ENCODE data around the gene C19orf81.

DNA sequence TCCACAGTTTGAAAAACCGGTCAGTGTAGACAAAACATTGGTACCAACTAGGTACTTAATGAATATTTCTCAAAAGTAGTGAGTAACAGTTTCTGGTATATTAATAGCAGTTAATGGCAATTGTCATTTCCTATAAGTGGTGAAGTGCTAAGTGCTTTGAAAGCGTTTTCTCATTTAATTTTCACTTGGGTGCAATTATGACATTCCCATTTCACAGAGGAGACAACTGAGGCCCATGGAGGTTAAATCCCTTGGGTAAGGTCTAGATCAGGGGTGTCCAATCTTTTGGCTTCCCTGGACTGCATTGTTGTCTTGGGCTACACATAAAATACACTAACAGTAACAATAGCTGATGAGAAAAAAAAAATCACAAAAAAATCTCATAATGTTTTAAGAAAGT is 8.9 kb upstream of the C19orf81 start:
- TF ChIP-seq MYC (IDR thresholded peaks at IDR 0.05; ENCODE audit: low read depth, low read length) (no peak), POLR2A (IDR thresholded peaks at IDR 0.05; ENCODE audit: extremely low read depth, insufficient read length) (no peak)
- TF ChIP-seq, protein P1, sequence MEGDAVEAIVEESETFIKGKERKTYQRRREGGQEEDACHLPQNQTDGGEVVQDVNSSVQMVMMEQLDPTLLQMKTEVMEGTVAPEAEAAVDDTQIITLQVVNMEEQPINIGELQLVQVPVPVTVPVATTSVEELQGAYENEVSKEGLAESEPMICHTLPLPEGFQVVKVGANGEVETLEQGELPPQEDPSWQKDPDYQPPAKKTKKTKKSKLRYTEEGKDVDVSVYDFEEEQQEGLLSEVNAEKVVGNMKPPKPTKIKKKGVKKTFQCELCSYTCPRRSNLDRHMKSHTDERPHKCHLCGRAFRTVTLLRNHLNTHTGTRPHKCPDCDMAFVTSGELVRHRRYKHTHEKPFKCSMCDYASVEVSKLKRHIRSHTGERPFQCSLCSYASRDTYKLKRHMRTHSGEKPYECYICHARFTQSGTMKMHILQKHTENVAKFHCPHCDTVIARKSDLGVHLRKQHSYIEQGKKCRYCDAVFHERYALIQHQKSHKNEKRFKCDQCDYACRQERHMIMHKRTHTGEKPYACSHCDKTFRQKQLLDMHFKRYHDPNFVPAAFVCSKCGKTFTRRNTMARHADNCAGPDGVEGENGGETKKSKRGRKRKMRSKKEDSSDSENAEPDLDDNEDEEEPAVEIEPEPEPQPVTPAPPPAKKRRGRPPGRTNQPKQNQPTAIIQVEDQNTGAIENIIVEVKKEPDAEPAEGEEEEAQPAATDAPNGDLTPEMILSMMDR (IDR thresholded peaks at IDR 0.05; ENCODE audit: low read depth, low read length), result no peak

Measured in NB4 (cell line).